OCI-LY3 (cell line): Measurements from ENCODE around the gene PTPRJ.

Source experiments
- H2AFZ ChIP-seq: fragments of 200-600, 300-600 bp; shearing (Covaris generic); 2 replicates; pipeline ENCODE4 v1.6.0; 2014; ENCODE audit warnings: antibody characterized with exemption, low read depth, low read length
- H3K27ac ChIP-seq: fragments of 200-600, 300-600 bp; sonication (generic); 2 replicates; pipeline ENCODE4 v1.5.1; 2014; ENCODE audit warnings: mild to moderate bottlenecking, low read length, moderate library complexity, mixed read lengths
- H3K27me3 ChIP-seq: fragments of 200-600, 300-600 bp; sonication (generic); 2 replicates; pipeline ENCODE4 v1.6.1; 2014; ENCODE audit warnings: low read depth, low read length, mixed read lengths
- H3K36me3 ChIP-seq: fragments of 200-600, 300-600 bp; sonication (generic); replicated peaks from 2 replicates; pipeline ENCODE3; 2014; ENCODE audit warnings: low read depth, low read length, mixed read lengths
- H3K4me1 ChIP-seq: fragments of 300-600, 200-600 bp; sonication (generic); 2 replicates; pipeline ENCODE4 v1.6.1; 2014; ENCODE audit warnings: low read length, mixed read lengths
- H3K4me2 ChIP-seq: fragments of 200-600, 300-600 bp; sonication (generic); 2 replicates; pipeline ENCODE4 v1.6.1; 2014; ENCODE audit warnings: low read length, mixed read lengths
- H3K4me3 ChIP-seq: fragments of 300-600, 200-600 bp; sonication (generic); 2 replicates; pipeline ENCODE4 v1.5.1; 2014; ENCODE audit warnings: antibody characterized with exemption, mild to moderate bottlenecking, low read length, moderate library complexity
- H3K79me2 ChIP-seq: fragments of 300-600, 200-600 bp; shearing (Covaris generic); 2 replicates; pipeline ENCODE4 v1.6.1; 2014; ENCODE audit warnings: mild to moderate bottlenecking, low read length, mixed read lengths
- H3K9ac ChIP-seq: fragments of 300-600, 200-600 bp; shearing (Covaris generic); 2 replicates; pipeline ENCODE4 v1.6.0; 2014; ENCODE audit warnings: mild to moderate bottlenecking, low read length, moderate library complexity
- H3K9me3 ChIP-seq: fragments of 200-600, 300-600 bp; shearing (Covaris generic); 2 replicates; pipeline ENCODE4 v1.6.1; 2014; ENCODE audit warnings: low read length, mixed read lengths; ENCODE audit not compliant: insufficient read depth
- H4K20me1 ChIP-seq: fragments of 200-600, 300-600 bp; sonication (generic); 2 replicates; pipeline ENCODE4 v1.6.1; 2016; ENCODE audit warnings: low read length, mixed read lengths; ENCODE audit not compliant: insufficient read depth
- EZH2phosphoT487 ChIP-seq: fragments of 200-600 bp; shearing (Covaris generic); IDR thresholded peaks from 2 replicates; pipeline ENCODE4 v1.6.1; 2018; ENCODE audit warnings: antibody characterized with exemption, mixed run types, low read depth
- TF ChIP-seq, protein P1 (sequence below): fragments of 200-600, 300-600 bp; sonication (generic); IDR thresholded peaks from 2 replicates; pipeline ENCODE4 v1.5.1; 2014; ENCODE audit warnings: antibody characterized with exemption, low read length, low read depth

The PTPRJ gene

DNA sequence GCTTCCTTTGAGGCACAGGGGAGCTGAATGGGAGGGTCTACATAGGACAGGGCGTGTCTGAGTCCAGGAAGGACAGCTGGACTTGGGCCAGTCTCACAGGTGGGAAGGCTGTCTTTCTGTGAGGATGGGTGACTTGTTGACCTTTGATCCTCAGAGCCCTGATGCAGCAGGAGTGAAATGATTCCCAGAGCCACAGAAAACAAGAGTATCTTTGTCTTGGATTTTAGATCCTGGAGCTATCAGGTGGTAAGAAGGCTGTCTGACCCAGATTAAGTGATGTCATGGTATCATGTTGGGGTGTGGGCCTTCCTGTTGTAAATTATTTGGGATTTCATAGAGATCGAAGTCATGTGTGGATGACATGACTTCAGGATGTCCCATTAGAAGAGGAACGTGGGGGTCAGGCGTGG, 15.0 kb downstream of the PTPRJ start:
- Histone ChIP-seq H3K9me3 (no peaks in the 10 kb centered on the region), H4K20me1 (peaks cover 77% of the 10 kb centered on the region), H3K4me1 (peaks cover 67% of the 10 kb centered on the region), H3K36me3 (peaks cover 14% of the 10 kb centered on the region), H3K27ac (no peak overlapping the region), H3K4me3 (no peak overlapping the region), H3K79me2 (peaks cover 97% of the 10 kb centered on the region), H3K9ac (no peak overlapping the region), H3K4me2 (no peak overlapping the region), H3K27me3 (no peaks in the 10 kb centered on the region), H2AFZ (no peak overlapping the region)
- no peak for TF ChIP-seq EZH2phosphoT487
- TF ChIP-seq, protein P1, sequence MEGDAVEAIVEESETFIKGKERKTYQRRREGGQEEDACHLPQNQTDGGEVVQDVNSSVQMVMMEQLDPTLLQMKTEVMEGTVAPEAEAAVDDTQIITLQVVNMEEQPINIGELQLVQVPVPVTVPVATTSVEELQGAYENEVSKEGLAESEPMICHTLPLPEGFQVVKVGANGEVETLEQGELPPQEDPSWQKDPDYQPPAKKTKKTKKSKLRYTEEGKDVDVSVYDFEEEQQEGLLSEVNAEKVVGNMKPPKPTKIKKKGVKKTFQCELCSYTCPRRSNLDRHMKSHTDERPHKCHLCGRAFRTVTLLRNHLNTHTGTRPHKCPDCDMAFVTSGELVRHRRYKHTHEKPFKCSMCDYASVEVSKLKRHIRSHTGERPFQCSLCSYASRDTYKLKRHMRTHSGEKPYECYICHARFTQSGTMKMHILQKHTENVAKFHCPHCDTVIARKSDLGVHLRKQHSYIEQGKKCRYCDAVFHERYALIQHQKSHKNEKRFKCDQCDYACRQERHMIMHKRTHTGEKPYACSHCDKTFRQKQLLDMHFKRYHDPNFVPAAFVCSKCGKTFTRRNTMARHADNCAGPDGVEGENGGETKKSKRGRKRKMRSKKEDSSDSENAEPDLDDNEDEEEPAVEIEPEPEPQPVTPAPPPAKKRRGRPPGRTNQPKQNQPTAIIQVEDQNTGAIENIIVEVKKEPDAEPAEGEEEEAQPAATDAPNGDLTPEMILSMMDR = no peak

DNA sequence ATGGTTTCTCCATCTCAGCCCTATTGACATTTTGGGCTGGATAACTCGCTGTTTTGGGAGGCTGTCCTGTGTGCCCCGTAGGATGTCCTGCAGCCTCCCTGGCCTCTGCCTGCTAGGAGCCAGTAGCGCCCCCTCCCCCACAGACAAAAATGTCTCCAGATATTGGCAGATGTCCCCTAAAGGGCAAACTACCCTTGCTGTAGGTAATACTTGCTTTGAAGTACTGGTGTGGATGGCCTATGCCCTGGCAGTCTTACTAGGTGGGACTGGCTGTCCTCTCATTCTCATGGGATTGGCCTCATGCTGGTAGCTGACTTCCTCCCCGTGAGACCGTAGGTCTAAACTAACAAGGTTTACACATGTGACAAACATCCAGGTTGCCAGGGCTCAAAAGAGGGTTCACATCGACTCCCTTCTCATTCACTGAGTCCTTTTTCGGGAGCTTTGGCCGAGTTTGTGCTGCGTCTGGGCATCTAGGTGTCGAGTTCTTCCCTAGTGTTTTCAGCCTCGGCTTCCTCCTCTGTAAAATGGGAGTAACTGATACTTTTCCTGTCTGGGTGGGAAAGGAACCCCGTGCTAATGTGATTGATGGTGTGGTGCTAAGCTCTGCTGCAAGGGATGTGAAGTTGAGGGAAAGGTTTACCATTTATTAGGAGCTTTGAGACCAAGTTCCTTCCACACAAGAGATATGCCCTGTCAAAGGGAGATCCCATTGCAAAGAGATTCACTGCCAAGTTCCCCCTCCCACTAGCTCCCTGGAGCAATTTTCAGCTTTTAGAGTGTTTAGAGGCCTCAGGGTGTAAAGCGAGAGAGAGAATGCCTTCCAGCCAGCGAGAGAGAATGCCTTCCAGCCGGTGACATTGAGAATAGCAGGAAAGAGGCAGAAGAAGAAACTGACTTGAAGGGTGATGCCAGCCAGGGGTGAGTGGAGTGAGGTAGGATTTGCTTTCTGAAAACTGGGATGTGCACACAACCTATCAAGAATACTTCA, 17.0 kb downstream of the PTPRJ start:
- Histone ChIP-seq H4K20me1 (peaks cover 66% of the 10 kb centered on the region), H3K27me3 (no peaks in the 10 kb centered on the region), H2AFZ (no peak overlapping the region), H3K79me2 (peaks cover 96% of the 10 kb centered on the region), H3K36me3 (peaks cover 14% of the 10 kb centered on the region), H3K27ac (peak overlapping the region; percentile 96; the same call in 1 of the 2 replicates), H3K9me3 (no peaks in the 10 kb centered on the region), H3K4me2 (peak overlapping the region; percentile 59), H3K4me1 (peaks cover 74% of the 10 kb centered on the region), H3K4me3 (no peak overlapping the region), H3K9ac (0 out of 2 replicates have a peak overlapping the region, but pooled peaks have one; percentile 49)
- no peak for TF ChIP-seq EZH2phosphoT487
- TF ChIP-seq, protein P1 = no peak

DNA sequence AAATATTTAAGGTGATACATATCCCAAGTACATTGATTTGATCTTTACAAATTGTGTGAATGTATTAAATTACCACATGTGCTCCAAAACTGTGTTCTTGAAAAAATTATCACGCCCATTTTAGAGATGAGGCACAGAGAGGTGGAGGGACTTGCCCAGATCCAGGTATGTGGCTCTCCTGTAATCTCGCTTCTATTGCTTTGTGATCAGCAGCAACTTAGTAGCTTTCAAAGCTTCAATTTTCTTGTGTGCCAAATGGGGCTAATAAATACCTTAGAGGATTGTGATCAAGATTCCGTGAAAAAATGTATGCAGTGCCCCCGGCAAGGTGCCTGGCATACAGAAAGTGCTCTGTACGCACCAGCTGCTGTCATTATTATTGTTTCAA, 18.0 kb downstream of the PTPRJ start:
- Histone ChIP-seq H3K27ac (peak overlapping the region; percentile 96), H3K9ac (peak overlapping the region; percentile 49; the same call in 1 of the 2 replicates), H3K4me2 (peak overlapping the region; percentile 59), H3K79me2 (peaks cover 96% of the 10 kb centered on the region), H3K36me3 (peaks cover 12% of the 10 kb centered on the region), H3K27me3 (no peaks in the 10 kb centered on the region), H3K4me1 (peaks cover 83% of the 10 kb centered on the region), H3K9me3 (no peaks in the 10 kb centered on the region), H2AFZ (no peak overlapping the region), H4K20me1 (peaks cover 60% of the 10 kb centered on the region), H3K4me3 (peak overlapping the region; percentile 42; the same call in 1 of the 2 replicates)
- TF ChIP-seq EZH2phosphoT487 = no peak
- TF ChIP-seq, protein P1 = no peak

DNA sequence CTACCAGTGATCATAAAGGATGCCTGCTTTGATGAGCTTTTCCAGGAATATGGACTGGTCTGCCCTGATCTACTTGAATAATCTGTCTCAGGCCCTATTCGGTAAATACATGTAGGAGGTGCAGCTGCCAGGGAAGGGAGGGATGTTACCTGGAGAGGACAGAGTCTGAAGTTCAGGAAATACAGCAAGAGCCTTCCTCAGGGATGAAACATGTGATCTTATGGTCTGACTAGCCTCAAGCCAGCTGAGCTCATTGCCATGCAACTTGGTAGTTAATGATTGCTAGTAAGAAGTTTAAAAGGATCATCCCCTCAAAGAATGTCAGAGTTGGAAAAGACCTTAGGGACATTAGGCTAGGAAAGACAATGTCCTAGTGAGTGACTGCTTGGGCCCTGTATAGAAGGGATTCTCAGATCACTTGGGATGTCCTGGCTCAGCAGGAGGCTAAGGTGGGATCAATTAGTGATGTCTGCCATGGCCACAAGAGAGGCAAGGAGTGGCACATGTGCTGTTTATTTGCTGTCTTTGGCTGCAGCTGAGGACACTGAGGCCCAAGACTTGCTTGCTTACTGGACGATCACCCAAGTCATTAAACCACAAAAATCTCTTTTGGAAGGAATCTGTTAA, 18.5 kb downstream of the PTPRJ start:
- peaks cover 96% of the 10 kb centered on the region for H3K79me2 ChIP-seq
- H2AFZ ChIP-seq = no peak overlapping the region
- H4K20me1 ChIP-seq = peaks cover 57% of the 10 kb centered on the region
- H3K36me3 ChIP-seq = peaks cover 12% of the 10 kb centered on the region
- peak overlapping the region; percentile 49; the same call in 1 of the 2 replicates for H3K9ac ChIP-seq
- H3K4me3 ChIP-seq = peak overlapping the region; percentile 42
- no peaks in the 10 kb centered on the region for H3K27me3 ChIP-seq
- no peaks in the 10 kb centered on the region for H3K9me3 ChIP-seq
- peak overlapping the region; percentile 59 for H3K4me2 ChIP-seq
- TF ChIP-seq, protein P1 = no peak
- no peak for TF ChIP-seq EZH2phosphoT487
- peak overlapping the region; percentile 96 for H3K27ac ChIP-seq
- H3K4me1 ChIP-seq = peaks cover 88% of the 10 kb centered on the region
